SKM-1 treated with dmso at 0.1 percent for 144 hours (cell line): Measurements from ENCODE around the gene CDYL.

ENCODE experiments used
- DNase-seq: peaks from one replicate; lab custom pipeline; 2025; ENCODE audit not compliant: unreplicated experiment; lab: John Stamatoyannopoulos, UW

Gene CDYL

DNA sequence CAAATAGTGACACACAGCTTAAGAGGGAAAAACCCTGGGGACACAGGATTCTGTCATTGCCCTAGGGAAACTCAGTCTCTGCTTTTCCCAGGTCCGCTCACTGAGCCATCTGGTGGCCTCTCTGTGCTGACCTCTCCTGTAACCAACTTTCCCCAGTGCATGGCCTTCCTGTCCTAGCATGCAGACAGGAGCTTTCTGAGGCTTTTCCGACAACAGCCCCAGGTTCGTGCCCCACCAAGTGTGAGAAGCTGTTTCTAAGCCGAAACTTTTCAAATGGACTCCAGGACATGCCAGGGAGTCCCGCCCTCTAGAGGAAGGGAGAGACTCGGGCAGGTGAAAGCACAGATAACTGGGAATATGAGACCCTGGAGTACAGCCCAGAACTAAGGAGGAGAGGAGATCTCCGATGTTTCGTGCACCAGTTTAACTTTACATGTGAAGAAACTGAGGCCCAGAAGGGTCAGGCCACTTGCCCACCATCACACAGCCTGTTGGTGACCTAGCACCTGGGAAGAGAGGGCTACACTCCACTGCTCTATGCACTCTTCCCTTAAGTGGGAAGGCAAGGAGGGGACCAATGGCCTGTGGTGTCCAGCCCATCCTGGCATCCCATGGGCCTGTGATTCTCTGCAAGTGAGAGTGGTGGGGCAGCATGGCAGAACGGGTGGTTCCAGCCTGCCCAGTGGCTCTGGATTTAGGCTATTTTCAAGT lies 181.5 kb downstream of the CDYL start:
- no peak for DNase-seq

DNA sequence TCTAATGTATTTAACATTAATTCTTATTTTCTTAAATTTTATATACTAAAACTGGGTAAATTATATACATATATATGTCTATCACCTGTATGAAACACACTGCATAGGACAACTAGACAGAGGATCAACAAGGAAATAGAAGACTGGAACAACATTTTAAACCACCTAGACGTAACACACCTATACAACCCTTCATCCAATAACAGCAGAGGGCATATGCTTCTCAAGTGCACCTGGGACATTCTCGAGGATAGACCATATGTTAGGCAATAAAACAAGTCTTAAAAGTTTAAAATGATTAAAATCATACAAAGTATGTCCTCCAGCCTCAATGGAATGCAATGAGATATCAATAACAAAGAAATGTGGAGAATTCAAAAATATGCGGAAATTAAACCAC lies 182.4 kb downstream of the CDYL start:
- no peak for DNase-seq

DNA sequence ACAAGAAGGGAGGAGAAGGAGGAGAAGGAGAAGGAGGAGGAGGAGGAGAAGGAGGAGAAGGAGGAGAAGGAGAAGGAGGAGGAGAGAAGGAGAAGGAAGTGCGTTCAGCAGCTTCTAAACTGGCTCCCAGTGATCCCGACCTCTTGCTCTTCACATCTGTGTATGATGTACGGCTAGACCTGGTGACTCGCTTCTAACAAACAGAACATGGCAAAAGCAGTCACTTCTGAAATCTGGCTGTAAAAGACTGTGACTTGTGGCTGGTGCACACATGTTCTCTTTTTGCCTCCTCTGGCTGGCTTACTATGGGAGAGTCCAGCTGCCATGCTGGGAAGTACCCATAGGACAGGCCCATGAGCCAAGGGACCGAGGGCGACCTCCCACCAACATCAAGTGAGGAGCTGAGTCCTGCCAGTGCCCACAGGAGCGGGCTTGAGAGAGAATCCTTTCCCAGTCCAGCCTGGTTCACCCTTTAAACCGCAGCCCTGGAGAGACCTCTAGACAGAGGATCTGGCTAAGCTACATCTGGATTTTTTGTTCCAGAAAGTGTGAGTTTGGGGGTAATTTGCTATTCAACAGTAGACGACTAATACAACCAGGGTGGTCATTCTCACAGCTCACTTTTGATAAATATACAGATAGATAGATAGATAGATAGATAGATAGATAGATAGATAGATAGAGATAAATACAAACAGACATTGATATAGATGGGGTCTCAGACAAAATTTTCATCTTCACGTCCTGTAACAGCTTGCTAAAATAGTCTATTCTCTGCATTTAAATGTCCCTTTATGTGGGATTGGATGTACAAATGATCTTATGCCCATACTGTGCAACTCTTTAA lies 185.3 kb downstream of the CDYL start:
- DNase-seq, result no peak

DNA sequence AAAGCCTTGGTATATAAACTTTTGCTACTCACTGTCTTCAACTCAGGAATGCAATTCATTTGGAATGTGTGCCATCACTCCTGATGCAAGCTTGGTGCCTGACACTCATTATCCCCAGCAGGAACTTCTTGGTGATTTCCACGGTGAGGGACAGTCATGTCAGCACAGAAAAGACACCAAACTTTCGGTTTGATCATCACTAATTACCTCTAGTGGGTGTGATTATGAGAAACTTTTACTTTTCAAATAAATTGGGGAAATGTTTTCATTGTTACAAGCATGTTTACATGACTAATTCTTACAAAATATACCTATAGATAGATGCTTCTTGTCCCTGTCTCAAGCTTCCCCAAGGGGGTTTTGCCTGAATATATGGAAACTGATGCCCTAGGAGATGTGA lies 186.7 kb downstream of the CDYL start:
- no peak for DNase-seq

DNA sequence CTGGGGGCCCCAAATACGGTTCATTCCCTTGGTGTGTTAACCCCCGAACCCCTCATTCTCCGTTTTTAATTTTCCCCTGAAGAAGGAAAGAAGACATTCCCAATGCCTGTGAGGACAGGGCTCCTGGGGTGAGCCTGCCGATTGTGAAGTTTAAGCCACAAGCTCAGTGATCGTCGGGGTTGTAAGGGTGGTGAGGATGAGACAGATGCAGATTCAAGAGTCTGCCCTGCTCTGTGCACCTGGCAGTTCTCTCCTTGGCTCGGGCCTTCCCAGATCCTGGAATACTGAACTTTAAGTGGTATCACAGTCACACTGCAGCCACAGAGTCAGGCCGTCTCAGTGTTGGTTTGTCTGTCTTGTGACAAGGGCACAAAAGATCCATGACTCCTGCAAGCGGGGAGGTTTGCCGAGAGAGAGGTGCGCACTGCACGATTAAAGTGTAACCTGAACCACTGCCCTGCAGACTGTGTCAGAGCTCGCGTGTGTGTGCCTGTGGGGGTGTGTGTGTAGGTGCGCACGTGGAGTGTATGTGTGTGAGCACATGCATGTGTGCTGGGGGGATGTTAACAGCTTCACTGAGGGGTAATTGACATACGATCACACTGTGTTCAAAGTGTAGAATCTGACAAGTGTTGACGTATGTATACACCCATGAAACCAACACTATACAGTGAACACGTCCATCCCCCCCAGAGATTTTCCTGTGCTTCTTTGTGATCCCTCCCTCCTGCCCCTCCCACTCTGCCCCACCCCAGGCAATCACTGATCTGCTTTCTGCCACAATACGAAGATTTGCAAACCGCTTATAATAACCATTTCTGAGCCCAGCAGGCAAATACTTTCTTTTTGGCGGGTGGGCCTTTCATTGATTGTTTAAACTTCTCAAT lies 188.7 kb downstream of the CDYL start:
- DNase-seq, result no peak

DNA sequence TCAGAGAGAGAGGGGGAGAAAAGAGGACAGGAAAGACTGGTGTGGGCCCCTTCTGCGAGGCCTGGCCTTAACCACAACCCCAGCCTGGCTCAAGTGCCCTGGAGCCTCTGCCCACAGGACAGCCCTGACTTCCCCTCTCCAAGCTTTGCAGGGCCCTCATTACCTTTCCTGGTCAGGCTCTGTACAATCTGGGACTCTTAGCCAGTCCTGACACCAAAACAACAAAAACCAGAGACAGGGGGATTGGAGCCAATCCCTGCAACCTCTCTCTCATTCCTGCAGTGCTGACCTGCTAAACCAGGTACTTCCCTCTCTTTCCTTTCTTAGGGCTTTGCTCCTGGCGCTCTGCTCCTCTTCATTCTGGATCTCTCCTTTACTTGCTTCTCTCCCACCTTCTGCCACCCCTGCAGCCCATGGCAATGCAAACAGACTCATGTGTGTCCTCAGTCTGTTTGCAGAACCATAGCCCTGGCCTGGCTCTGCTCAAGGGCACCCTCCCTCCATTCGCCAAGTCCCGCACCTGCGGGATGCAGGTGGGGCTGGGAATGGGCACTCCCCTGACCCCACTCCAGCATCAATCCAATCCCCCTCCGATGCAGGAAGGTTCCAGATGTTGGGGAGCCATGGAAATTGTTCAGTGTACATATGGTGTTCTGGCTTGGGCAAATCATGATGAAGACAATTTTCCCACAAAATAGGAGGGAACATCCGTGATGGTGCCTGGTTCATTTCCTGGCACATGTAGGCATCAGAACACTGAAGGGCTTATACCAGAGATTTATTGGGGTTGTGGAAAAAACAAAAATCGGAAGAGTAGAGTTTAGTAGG lies 189.6 kb downstream of the CDYL start:
- no peak for DNase-seq

DNA sequence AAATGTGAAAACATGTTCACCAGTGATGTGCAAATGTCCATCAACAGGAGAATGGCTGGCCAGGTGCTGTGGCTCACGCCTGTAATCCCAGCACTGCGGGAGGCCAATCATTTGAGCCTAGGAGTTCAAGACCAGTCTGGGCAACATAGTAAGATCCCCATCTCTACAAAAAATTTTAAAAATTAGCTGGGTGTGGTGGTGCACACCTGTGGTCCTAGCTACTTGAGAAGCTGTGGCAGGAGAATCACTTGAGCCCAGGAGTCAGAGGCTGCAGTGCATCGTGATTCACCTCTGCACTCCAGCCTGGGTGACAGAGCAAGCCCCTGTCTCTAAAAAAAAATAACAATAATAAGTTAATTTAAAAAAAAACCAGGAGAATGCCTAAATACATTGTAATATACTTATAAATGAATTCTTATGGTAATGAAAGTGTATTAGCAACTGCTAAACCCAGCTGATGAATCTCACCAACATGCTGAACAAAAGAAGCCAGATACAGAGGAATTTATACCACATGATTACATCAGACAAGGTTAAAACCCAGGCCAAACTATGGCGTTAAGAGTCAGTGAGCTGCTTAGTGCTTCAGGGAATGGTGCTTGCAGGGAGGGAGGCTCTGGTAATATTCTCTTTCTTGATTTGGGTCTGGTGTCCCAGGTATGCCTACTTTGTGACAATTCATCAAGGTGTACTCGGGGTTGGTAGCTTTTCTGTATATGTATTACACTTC lies 191.3 kb downstream of the CDYL start:
- DNase-seq, result no peak

DNA sequence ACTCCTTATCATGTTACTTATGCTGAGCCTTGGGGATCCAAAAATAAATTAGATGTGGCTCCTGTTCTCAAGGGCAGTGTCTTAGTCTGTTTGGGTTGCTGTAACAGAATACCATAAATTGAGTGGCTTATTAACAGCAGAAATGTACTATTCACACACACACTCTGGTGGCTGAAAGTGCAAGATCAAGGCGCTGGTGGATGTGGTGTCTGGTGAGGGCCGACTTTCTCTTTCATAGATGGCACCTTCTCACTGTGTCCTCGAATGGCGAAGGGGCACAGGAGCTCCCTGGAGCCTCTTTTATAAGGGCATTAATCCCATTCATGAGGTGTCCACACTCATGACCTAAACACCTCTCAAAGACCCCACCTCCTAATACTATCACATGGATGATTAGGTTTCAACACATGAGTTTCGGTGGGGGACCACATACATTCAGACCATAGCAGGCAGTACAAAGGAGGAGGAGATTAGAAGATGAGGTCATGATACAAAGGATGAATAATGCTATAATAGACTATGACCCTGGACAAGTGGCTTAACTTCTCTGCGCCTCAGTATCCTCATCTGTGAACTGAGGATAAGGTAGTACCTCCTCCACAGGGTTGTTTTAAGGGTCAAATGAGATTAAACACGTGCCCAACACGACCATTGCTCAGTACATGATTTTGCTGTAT lies 193.5 kb downstream of the CDYL start:
- no peak for DNase-seq

DNA sequence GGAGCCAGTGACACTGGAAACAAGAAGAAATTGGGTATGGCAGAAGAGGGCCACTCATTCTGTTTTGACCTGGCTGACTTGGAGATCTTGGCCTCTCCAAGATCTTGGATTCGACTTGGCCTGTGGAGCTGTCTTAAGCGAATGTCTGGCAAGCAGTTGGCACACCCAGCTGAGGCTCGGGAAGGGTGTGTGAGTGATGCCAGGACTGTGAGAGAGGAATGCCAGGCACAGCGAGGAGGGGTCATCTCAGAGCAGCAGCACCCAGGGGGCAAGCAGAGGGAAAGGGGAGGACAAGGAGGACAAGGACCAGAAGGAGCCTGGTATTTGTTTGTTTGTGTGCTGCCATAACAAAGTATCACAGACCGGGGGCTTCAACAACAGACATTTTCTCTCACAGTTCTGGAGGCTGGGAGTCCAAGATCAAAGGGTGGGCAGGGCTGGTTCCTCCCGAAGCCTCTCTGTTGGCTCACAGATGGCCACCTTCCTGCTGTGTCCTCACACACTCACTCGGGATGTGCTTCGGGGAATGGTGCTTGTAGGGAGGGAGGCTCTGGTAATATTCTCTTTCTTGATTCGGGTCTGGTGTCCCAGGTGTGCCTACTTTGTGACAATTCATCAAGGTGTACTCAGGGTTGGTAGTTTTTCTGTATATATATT lies 194.7 kb downstream of the CDYL start:
- no peak for DNase-seq

DNA sequence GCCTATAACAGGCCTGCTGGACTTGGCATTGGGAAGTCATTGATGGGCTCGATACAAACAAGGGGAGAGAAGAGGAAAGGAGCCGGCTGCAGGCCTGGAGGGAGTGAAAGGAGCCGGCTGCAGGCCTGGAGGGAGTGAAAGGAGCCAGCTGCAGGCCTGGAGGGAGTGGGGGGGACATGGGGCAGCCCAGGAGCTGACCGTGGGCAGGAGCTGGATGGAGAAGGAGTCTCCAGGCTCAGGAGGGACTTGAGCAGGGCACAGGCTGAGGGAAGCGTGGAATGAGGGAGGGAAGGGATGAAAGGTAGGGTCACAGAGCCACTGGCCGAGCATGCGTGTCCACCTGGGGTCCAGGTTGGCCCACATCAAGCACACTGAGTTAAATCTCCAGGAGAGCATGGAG lies 195.6 kb downstream of the CDYL start:
- DNase-seq, result no peak

DNA sequence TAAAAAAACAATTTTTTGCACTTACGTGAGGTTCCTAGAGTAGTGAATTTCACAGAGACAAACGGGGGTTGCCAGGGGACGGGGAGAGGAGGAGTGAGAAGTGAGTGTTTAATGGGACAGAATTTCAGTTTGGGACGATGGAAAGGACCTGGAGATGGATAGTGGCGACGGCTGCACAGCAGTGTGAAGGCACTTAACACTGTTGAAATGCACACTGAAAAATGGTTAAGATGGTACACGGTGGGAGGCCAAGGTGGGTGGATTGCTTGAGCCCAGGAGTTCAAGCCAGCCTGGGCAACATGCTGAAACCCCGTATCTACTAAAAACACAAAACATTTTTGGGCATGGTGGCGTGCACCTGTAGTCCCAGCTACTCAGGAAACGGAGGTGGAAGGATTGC lies 196.2 kb downstream of the CDYL start:
- DNase-seq, result no peak

DNA sequence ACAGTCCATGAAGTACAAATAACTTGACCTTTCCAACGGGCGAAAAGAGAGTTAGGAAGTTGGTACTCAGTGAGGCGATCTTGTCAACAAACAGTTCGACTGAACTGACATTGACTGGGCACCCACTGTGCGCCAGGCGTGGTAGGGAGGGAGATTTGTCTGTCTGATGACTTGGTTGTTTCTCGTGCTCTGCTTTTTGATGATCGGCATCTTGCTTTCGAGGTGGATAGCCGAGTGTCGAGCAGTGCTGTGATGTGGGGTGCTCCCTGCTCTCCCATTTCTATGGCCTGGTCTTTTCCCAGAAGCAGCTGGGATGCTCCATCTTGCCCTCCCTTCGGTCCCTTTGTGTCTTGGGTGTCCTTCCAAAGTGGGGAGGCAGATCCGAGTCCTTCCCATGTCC lies 197.2 kb downstream of the CDYL start:
- no peak for DNase-seq

DNA sequence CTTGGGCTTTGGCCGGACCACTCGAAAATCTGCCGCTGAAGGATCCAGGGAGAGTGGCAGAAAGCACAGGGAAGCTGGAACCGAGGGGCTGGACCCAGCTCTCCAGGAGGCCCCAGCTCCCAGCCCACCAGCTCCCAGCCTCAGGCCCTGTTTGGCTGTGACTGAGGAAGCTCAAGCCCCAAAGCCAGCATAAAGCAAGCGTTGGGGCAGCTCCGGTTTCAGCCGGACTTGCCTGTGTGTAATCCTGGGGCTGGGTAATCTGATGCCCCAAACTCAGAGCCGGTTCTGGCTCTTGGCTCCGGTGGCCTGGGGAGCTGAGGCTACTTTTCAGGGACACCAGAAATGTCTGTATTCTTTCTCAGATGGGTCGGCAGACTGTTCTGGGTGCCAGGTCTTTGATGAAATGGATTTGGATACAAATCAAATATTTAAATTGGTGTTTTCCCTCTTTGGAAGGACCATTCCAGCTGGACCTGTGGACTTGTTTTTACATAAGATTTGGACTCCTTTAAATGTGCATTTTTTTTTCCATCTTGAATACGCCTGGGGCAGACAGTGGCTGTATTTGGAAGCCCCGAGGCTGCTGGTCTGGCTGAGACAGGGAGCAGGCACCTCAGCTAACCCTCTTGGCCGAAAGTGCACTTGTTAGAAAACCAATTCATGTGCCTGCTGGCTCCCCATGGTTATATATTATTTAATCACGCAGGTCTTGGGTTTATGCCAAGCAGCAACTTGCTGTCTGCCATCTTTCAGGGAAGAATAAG lies 198.0 kb downstream of the CDYL start:
- no peak for DNase-seq

DNA sequence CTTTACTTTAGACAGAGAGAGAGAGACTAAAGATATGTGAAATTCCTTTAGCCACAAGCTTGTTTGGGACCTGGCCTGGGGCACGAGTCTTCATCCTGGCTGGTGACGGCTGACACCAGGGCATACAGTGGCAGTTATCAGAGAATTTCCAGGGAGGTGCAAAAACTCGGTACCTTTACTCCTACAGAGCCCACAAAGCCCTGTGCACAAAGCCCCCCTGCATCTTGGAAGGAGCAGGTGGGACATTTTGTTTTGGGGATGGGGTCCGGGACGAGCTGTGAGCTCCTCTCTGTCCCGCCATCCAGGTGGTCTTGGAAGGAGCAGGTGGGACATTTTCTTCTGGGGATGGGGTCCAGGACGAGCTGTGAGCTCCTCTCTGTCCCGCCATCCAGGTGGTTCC lies 198.8 kb downstream of the CDYL start:
- no peak for DNase-seq

DNA sequence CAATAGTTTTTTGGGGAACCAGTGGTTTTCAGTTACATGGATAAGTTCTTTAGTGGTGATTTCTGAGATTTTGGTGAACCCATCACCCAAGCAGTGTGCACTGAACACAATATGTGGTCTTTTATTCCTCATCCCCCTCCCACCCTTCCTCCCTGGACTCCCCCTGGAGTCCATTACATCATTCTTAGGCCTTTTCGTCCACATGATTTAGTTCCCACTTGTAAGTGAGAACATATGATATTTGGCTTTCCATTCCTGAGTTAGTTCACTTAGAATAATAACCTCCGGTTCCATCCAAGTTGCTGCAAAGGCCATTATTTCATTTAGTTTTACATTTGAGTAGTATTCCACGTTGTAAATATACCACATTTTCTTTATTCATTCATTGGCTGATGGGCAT lies 199.3 kb downstream of the CDYL start:
- no peak for DNase-seq

DNA sequence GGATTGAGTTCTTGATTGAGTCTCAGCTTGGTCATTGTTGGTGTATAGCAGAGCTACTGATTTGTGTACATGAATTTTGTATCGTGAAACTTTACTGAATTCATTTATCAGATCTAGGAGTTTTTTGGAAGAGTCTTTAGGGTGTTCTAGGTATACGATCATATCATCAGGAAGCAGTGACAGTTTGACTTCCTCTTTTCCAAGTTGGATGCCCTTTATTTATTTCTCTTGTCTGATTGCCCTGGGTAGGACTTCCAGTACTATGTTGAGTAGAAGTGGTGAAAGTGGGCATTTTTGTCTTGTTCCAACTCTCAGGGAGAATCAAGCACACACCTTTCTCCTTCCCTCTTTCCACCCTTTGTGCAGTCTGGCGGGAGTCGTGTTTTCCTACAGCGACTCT lies 201.3 kb downstream of the CDYL start:
- no peak for DNase-seq

DNA sequence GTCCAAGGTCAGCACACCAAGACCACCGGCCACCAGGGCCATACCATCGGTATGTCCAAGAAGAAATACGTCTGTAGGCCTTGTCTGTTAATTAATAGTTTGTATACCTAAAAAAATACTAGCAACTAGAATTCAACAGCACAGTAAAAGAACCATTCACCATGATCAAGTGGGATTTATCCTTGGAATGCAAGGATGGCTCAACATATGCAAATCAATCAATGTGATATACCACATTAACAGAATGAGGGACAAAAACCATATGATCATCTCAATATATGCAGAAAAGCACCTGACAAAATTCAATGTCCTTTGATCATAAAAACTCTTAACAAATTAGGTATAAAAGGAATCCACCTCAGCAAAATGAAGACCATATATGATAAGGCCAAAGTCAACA lies 203.2 kb downstream of the CDYL start:
- DNase-seq, result no peak

DNA sequence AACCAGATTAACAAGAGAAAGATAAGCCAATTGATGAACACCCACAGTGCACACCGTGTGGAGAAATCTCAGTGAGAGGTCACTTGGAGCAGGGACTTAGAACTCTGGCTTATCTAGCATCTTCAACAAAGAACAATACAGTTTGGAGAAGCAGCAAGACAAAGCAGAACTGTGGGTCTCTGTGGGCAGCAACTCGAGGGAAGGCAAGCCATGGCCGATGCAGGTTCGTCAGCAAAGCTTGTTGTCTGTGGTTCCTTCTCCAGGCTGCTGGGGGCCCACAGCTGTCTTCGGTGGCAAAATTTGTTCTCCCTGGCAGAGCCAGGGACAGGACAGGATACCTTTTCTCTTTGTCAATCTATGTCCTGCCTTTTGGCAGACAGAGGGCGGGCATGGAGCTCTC lies 205.6 kb downstream of the CDYL start:
- DNase-seq, result no peak
